AG10803 (cell line): ENCODE measurements around the gene NYNRIN.
A peak's percentile ranks its signal among the peaks of the same experiment; 100 is the strongest.

Source experiments
- DNase-seq: peaks from one replicate; pipeline ENCODE4 v3.0.0; 2010; ENCODE audit warnings: low read depth
- H3K4me3 ChIP-seq: 2 replicates; pipeline ENCODE4 v1.5.1; 2011; ENCODE audit warnings: mild to moderate bottlenecking, low read length, control low read depth
- TF ChIP-seq, protein P1 (sequence below): conservative IDR thresholded peaks from 2 replicates; pipeline ENCODE4 v1.5.1; 2011; ENCODE audit warnings: mild to moderate bottlenecking, low read length, control low read depth, inconsistent platforms

The NYNRIN gene

DNA sequence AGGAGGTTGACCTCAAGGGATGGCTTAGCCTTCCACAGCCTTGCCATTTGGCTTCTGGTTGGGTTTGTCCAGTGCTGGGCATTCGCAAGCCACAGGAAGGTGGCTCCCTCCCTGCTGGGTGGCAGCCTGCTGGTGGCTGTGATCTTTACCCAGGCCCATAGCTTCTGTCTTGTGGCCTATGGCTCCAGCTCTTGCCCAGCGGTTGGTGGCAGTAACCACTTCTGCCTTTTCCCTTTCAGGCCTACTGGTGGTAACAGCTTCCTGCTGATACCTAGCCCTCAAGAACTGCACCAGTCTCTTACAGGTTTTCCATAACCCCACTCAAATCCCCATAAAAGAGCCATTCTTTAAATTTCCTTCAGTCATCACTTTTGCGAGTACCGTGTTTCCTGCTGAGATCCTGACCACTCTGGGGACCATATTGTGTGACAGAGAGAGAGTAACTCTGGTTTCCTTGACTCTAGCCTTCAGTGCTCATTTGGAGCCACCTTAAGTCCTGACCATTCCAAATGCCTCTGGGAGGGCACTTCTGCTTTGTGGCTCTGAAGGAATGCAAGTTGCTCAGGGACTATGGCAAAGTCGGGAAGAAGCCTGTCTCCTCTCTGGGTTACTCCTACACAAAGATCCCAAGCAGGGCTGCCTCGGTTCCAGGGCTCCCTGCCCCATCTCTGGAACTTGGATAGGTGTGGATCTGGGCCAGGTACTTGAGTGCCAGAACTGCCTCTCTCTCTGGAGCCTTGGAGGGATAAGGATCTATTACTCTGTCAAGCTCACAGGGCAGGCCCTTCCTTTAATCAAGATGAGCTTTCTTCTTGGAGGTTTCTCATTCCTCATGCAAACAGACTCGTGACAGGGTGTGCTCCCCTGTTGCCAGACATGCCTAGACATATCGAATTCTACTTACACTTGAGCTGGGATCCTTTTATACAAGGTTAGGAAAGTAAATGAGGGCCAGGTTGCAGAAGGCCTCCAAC, 2.9 kb upstream of the NYNRIN start:
- TF ChIP-seq, protein P1, sequence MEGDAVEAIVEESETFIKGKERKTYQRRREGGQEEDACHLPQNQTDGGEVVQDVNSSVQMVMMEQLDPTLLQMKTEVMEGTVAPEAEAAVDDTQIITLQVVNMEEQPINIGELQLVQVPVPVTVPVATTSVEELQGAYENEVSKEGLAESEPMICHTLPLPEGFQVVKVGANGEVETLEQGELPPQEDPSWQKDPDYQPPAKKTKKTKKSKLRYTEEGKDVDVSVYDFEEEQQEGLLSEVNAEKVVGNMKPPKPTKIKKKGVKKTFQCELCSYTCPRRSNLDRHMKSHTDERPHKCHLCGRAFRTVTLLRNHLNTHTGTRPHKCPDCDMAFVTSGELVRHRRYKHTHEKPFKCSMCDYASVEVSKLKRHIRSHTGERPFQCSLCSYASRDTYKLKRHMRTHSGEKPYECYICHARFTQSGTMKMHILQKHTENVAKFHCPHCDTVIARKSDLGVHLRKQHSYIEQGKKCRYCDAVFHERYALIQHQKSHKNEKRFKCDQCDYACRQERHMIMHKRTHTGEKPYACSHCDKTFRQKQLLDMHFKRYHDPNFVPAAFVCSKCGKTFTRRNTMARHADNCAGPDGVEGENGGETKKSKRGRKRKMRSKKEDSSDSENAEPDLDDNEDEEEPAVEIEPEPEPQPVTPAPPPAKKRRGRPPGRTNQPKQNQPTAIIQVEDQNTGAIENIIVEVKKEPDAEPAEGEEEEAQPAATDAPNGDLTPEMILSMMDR = no peak
- DNase-seq = no peak
- H3K4me3 ChIP-seq = no peak overlapping the region

DNA sequence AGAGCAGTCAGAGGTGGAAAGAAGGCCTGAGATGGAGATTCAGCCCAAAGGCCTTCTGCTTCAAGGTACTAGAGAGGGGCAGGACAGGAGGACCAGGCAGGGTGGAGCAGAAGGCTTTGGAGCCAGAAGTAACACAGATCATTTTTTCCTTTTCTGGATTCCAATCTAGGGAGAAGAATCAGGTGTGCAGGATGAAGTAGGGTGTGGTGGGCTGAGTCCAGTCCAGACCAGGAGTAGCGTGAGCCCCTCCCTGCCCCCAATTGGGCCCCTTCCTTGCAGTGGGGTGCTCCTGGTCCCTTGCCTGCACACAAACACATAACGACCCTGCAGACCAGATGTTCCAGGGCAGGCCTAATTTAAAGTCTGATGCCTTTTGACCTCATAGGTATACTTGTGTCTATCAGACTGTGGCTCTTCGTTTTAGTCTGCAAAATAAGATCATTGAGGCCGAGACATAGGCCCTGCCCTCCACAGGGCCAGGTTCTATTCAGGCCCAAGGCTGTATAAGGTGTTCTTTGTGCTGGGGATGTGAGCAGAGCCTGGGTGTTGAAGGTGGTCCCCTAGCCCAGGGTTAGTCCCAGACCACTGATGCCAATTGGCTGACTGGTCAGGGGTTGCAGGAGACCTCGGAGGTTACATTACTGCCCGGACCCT, 1.0 kb upstream of the NYNRIN start:
- no peak overlapping the region for H3K4me3 ChIP-seq

DNA sequence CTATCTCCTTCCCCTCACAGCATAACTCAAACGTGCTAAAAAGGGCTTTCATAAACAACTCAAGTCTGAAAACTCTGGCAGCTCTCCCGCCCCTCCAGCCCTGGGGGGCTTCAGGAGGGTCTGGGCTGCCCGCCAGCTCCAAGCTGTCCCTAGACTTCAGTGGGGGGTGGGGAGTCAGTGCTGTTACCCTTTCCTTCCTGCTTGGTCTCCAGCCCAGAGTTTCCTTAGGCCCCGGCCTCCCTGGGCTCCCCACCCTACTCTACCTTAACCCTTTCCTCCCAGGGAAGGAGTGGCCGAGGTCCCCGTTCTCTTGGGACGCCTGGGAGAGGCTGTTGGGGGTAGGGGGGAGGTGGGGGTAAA, 530 bp upstream of the NYNRIN start:
- no peak for DNase-seq

More for the DNA sequence above, 1.0 kb upstream of the NYNRIN start:
- DNase-seq = no peak
- TF ChIP-seq, protein P1 = no peak

DNA sequence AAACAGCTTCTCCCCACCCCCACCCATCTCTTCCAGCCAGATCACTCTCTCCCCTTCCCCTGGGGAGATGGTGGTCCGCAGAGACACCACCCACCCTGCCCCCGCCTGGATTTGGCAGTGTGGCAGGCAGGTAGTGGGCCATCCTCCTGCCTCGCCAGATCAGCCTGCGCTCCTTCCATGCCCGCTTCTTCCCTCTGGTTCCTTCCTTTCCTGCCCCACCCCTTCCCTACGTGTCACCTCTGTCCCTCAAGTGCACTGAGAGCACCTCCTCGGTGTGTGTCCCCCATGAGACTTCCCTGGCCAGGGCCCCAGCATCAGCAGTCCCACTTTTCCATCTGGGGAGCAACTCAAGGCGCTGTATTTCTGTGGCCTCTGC, 632 bp downstream of the NYNRIN start:
- TF ChIP-seq, protein P1 = no peak
- no peak for DNase-seq
- H3K4me3 ChIP-seq = peak overlapping the region; percentile 63

More for the DNA sequence above, 530 bp upstream of the NYNRIN start:
- TF ChIP-seq, protein P1 = no peak
- H3K4me3 ChIP-seq = peak overlapping the region; percentile 63

DNA sequence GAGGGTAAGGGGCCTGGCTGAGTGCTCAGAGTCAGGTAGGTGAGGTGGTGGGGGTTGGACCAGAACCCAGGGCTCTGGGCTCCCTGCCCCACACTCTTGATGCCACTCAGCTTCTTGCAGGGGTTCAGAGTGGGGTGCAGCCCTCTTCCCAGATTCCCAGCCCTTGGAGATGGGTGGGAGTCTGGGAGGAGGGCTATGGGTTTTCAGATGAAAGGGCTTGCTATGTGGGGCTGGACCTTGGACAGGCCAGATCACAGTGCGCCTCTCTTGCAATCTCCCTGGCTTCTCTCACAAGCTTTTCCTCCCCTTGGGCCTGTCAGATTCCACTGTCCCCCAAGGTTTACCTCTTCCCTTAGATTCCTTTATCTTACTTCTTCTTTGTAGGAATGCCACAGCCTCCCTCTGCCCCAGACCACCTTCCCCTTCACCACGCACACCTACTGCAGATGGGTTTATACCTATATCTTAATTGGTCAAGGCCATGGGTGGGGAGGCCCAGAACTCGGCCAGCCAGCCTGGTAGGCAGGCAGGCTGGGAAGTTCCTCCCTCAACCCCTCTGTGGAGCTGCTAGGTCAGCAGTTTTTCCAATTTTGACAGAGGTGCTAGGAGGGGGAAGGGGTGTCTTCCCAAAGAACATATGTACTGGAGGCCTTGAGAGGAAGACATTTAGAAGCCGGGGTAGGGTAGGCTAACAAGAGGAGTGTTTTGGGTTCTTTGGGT, 1.4 kb downstream of the NYNRIN start:
- peak overlapping the region; percentile 63 for H3K4me3 ChIP-seq
- TF ChIP-seq, protein P1 = no peak
- DNase-seq = no peak

DNA sequence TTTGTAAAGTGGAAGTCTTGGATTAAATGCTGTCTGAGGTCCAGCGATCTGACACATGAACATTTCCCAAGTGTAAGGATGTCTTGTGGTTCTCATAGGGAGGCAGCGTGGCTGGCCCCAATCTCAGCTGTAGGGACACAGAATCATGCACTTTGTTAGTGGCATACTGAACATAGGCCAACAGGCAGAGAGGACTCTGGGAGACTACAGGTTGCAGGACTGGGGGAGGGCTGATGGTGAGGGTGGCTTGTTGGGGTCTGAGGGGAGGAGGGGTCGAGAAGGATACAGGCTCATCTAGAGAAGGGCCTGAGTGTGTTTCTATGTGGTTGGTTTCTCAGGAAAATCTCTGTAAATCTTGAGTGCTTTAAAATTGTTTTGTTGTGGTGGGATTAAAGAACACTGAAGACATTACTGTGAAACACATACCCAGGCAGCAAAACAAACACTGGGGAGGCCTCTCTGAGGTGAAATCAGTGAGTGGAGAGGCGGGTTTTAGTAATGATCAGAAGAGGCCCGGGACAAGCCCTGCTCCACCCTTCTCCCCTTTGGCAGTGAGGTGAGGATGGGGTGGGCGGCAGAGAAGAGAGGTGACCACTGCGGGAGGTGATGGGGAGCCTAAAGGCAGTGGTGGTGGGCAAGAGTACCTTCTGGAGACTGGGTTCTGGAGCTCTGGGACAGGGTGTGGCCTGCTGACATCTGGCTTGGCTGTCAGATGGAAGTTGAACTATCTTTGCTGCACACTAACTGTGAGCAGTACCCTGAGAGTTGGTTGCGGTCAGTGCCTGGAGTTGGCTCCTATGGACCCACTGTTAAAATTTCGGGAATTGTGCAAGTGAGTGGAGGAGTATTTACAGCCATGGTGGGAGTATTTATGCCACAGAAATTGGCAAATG, 3.3 kb downstream of the NYNRIN start:
- TF ChIP-seq, protein P1 = no peak
- H3K4me3 ChIP-seq = no peak overlapping the region
- no peak for DNase-seq
